Astrocyte (in vitro differentiated cells and primary cell): ENCODE results near the gene CFAP43.

Source experiments
- EZH2 ChIP-seq: IDR thresholded peaks from 2 replicates; pipeline ENCODE4 v1.6.1; 2012; ENCODE audit warnings: mild to moderate bottlenecking, low read length, inconsistent platforms; ENCODE audit not compliant: insufficient read depth
- TF ChIP-seq, protein P1 (sequence below): IDR thresholded peaks from 2 replicates; pipeline ENCODE4 v1.5.1; 2011; ENCODE audit warnings: low read depth, mild to moderate bottlenecking, inconsistent platforms, low read length, moderate library complexity; ENCODE audit not compliant: insufficient read depth

DNA sequence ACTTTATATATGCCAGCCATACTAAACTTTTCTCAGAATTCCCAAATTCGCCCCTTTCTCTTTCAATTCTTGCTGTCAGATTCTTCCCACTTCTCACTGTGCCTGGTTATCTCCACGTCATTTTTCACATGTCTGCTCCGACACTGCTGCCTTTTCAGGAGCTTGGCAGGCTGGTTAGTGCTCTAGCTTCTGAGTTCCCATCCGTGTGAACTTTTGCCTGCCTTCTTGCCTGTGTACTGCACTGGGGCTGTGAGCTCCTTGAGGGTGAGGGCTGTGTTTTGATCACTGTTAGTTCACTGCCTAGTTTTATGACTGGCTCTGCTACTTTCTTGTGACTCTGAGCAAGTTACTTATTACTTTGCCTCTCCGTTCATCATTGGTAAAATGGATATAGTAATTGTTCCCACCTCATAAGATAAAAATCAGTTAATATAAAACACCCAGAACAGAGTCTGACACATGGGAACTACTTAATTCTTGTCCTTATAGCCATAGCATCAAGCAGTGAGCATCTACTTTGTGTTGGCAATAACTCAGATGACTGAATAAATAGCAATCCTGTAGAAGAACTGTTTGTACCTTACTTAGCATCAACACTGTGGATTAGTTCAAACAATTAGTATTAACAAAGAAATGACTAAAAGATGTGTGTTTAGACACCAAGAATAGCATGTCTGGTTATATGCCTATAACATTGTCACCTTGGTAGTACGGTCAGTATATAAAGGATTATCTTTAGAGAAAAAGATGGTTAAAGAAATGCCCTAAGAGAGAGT, 28.0 kb upstream of the CFAP43 start:
- TF ChIP-seq, protein P1, sequence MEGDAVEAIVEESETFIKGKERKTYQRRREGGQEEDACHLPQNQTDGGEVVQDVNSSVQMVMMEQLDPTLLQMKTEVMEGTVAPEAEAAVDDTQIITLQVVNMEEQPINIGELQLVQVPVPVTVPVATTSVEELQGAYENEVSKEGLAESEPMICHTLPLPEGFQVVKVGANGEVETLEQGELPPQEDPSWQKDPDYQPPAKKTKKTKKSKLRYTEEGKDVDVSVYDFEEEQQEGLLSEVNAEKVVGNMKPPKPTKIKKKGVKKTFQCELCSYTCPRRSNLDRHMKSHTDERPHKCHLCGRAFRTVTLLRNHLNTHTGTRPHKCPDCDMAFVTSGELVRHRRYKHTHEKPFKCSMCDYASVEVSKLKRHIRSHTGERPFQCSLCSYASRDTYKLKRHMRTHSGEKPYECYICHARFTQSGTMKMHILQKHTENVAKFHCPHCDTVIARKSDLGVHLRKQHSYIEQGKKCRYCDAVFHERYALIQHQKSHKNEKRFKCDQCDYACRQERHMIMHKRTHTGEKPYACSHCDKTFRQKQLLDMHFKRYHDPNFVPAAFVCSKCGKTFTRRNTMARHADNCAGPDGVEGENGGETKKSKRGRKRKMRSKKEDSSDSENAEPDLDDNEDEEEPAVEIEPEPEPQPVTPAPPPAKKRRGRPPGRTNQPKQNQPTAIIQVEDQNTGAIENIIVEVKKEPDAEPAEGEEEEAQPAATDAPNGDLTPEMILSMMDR: no peak
- TF ChIP-seq EZH2: no peak
